Panc1 (cell line): Measurements from ENCODE around the gene AGR3.

Experiments used
- TCF7L2 ChIP-seq: IDR thresholded peaks from 2 replicates; pipeline ENCODE4 v1.6.1; 2011; ENCODE audit warnings: mild to moderate bottlenecking, low read depth, low read length, inconsistent platforms
- TF ChIP-seq, protein P1 (sequence below): fragments of 450-650 bp; IDR thresholded peaks from 2 replicates; pipeline ENCODE4 v1.5.1; 2017; ENCODE audit warnings: mild to moderate bottlenecking

DNA sequence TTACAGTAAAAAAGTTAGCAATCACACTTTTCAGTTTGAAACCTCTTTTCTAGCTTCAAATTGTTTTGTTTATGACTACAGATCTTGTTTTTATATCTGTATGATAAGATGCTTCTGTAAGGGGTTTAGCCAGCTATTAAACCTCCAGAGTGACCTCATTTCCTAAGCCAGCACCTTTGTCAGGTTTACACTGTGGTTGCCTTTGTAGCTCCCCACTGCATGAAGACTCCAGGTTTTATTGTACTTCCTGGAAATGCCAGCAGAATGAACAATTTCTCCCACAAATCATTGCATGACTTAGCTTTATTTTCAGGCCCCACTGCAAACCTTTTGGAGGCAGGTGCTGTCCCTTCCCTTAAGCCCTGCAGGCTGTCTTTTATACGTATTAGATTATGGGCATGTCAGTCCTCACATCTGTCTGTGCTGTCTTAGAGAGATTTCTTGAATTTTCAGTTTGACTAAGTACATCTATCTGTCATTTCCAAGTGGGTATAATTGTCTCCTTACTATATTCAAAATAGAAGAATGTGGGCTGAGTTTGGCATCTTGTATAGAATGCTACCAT is 8.2 kb upstream of the AGR3 start:
- TF ChIP-seq TCF7L2: no peak
- TF ChIP-seq, protein P1, sequence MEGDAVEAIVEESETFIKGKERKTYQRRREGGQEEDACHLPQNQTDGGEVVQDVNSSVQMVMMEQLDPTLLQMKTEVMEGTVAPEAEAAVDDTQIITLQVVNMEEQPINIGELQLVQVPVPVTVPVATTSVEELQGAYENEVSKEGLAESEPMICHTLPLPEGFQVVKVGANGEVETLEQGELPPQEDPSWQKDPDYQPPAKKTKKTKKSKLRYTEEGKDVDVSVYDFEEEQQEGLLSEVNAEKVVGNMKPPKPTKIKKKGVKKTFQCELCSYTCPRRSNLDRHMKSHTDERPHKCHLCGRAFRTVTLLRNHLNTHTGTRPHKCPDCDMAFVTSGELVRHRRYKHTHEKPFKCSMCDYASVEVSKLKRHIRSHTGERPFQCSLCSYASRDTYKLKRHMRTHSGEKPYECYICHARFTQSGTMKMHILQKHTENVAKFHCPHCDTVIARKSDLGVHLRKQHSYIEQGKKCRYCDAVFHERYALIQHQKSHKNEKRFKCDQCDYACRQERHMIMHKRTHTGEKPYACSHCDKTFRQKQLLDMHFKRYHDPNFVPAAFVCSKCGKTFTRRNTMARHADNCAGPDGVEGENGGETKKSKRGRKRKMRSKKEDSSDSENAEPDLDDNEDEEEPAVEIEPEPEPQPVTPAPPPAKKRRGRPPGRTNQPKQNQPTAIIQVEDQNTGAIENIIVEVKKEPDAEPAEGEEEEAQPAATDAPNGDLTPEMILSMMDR: no peak
